ENCODE results near the gene EMC1.
"Not testable (repeated sequence)": the region's sequence is repeated elsewhere in the genome, so short reads cannot be mapped to it uniquely, and the experiment has no call there.

Gene EMC1

DNA sequence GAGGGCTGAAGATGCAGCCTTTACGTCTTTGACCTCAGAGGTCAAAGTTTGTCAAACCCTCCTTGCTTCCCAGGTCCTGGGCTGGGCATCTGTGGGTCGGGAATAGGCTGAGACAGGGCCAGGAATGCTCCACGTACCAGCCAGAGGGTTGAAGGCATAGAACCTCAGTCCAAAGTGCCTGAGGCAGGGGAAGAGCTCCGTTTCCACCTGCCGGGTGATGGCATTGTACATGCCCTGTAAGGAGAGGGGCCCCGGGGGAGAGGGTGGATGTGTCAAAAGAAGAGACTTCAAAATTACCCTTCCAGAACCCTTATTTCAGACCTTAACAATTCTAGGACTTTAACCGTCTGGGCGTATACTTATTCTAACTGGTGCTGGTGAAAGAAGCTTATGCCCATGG lies 33.6 kb upstream of the EMC1 start:
- POLR2A ChIA-PET, result no interaction called here
- Histone ChIP-seq H3K4me1 (ENCODE audit: control insufficient read depth, insufficient read depth, low read length) (no peaks in the 10 kb centered on the region), H3K9me3 (ENCODE audit: control insufficient read depth, insufficient read depth, low read depth, low read length) (no peaks in the 10 kb centered on the region), H3K4me3 (ENCODE audit: low read depth, low read length) (no peak overlapping the region), H3K36me3 (ENCODE audit: control insufficient read depth in 2 of 2, insufficient read depth in 1 of 2, low read length in 2 of 2) (peaks cover 6 to 43% of the 10 kb centered on the region in 2 experiments; a peak in 2 of 3 replicates), H3K27ac (ENCODE audit: extremely low read depth, low read depth, low read length) (no peak overlapping the region)
- TF ChIP-seq SALL2 (tag by site-specific recombination; IDR thresholded peaks at IDR 0.05; ENCODE audit: borderline replicate concordance) (no peak), GFI1B (tag by site-specific recombination; IDR thresholded peaks at IDR 0.05) (no peak), ZNF571 (tag by site-specific recombination; IDR thresholded peaks at IDR 0.05) (no peak), EGR2 (tag by site-specific recombination; IDR thresholded peaks at IDR 0.05; ENCODE audit: low read depth) (no peak), ZNF514 (tag by site-specific recombination; IDR thresholded peaks at IDR 0.05) (no peak), ZNF16 (tag by site-specific recombination; IDR thresholded peaks at IDR 0.05; ENCODE audit: low read depth) (no peak), ZNF449 (tag by site-specific recombination; IDR thresholded peaks at IDR 0.05) (no peak), SP2 (tag by site-specific recombination; IDR thresholded peaks at IDR 0.05) (no peak), ZNF624 (tag by site-specific recombination; IDR thresholded peaks at IDR 0.05) (no peak)
- TF ChIP-seq, protein P1, sequence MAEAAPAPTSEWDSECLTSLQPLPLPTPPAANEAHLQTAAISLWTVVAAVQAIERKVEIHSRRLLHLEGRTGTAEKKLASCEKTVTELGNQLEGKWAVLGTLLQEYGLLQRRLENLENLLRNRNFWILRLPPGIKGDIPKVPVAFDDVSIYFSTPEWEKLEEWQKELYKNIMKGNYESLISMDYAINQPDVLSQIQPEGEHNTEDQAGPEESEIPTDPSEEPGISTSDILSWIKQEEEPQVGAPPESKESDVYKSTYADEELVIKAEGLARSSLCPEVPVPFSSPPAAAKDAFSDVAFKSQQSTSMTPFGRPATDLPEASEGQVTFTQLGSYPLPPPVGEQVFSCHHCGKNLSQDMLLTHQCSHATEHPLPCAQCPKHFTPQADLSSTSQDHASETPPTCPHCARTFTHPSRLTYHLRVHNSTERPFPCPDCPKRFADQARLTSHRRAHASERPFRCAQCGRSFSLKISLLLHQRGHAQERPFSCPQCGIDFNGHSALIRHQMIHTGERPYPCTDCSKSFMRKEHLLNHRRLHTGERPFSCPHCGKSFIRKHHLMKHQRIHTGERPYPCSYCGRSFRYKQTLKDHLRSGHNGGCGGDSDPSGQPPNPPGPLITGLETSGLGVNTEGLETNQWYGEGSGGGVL (tag by site-specific recombination; IDR thresholded peaks at IDR 0.05), result no peak
- CTCF ChIA-PET, result no interaction called here

- Histone ChIP-seq H3K4me3 (ENCODE audit: low read depth, low read length) (no peak overlapping the region), H3K4me1 (ENCODE audit: control insufficient read depth, insufficient read depth, low read length) (no peaks in the 10 kb centered on the region), H3K9me3 (ENCODE audit: control insufficient read depth, insufficient read depth, low read depth, low read length) (no peaks in the 10 kb centered on the region), H3K27ac (ENCODE audit: extremely low read depth, low read depth, low read length) (no peak overlapping the region), H3K36me3 (ENCODE audit: control insufficient read depth in 2 of 2, insufficient read depth in 1 of 2, low read length in 2 of 2) (peaks cover 6 to 41% of the 10 kb centered on the region in 2 experiments; a peak in 2 of 3 replicates)
- POLR2A ChIA-PET, result interaction anchor here (1.3 kb wide), 1 partner anchor 23 kb away, joined by 3 read pairs; no protein-coding TSS in a partner anchor
- no peak for TF ChIP-seq ZNF521 (tag by site-specific recombination; IDR thresholded peaks at IDR 0.05)
- no peak for TF ChIP-seq ZNF610 (tag by site-specific recombination; IDR thresholded peaks at IDR 0.05; ENCODE audit: borderline replicate concordance)
- no peak for TF ChIP-seq TCF7L2 (IDR thresholded peaks at IDR 0.05; ENCODE audit: borderline replicate concordance, low read depth, low read length)
- no peak for TF ChIP-seq GLI4 (tag by site-specific recombination; IDR thresholded peaks at IDR 0.05)
- CTCF ChIA-PET, result no interaction called here
Observed at GRCh38 chr1:19283891-19284290, 32.6 kb upstream of the EMC1 start.

DNA sequence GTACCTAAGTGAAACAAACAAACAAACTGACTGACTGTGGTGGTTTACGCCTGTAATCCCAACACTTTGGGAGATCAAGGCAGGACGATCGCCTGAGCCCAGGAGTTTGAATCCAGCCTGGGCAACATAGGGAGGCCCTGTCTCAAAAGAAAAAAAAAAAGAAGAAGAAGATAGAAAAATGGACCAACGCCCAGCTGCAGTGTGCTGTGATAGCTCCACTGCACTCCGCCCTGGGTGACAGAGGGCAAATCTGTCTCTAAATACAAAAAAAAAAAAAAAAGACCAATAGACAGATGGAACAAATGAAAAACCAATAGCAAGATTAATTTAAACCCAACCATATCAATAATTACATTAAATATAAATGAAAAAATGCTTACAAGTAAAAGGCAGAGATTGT lies 23.3 kb upstream of the EMC1 start:
- ChIA-PET CTCF (no interaction called here), POLR2A (no interaction called here)
- peaks cover 0 to 9% of the 10 kb centered on the region in 2 experiments; a peak in 2 of 3 replicates for H3K36me3 ChIP-seq (ENCODE audit: control insufficient read depth in 2 of 2, insufficient read depth in 1 of 2, low read length in 2 of 2)
- H3K27ac ChIP-seq (ENCODE audit: extremely low read depth, low read depth, low read length), result no peak overlapping the region
- no peak overlapping the region for H3K4me3 ChIP-seq (ENCODE audit: low read depth, low read length)
- H3K4me1 ChIP-seq (ENCODE audit: control insufficient read depth, insufficient read depth, low read length), result no peaks in the 10 kb centered on the region
- no peaks in the 10 kb centered on the region for H3K9me3 ChIP-seq (ENCODE audit: control insufficient read depth, insufficient read depth, low read depth, low read length)
- TF ChIP-seq KLF8 (tag by site-specific recombination; IDR thresholded peaks at IDR 0.05), result no peak
- TF ChIP-seq, protein P2, sequence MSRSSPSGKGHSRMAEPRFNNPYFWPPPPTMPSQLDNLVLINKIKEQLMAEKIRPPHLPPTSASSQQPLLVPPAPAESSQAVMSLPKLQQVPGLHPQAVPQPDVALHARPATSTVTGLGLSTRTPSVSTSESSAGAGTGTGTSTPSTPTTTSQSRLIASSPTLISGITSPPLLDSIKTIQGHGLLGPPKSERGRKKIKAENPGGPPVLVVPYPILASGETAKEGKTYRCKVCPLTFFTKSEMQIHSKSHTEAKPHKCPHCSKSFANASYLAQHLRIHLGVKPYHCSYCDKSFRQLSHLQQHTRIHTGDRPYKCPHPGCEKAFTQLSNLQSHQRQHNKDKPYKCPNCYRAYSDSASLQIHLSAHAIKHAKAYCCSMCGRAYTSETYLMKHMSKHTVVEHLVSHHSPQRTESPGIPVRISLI (tag by site-specific recombination; IDR thresholded peaks at IDR 0.05), result no peak
- TF ChIP-seq ZNF324 (tag by site-specific recombination; IDR thresholded peaks at IDR 0.05), result no peak
- no peak for TF ChIP-seq ZNF292 (tag by site-specific recombination; IDR thresholded peaks at IDR 0.05; ENCODE audit: borderline replicate concordance, low read depth)
- no peak for TF ChIP-seq ZNF548 (tag by site-specific recombination; IDR thresholded peaks at IDR 0.05)
- no peak for TF ChIP-seq ZSCAN23 (tag by site-specific recombination; IDR thresholded peaks at IDR 0.05)

GRCh38 chr1:19273844-19274531 lies 22.7 kb upstream of the EMC1 start:
- CTCF ChIA-PET; H3K27ac ChIP-seq (ENCODE audit: extremely low read depth, low read depth, low read length); H3K9me3 ChIP-seq (ENCODE audit: control insufficient read depth, insufficient read depth, low read depth, low read length); POLR2A ChIA-PET; H3K4me1 ChIP-seq (ENCODE audit: control insufficient read depth, insufficient read depth, low read length); H3K36me3 ChIP-seq (ENCODE audit: control insufficient read depth in 2 of 2, insufficient read depth in 1 of 2, low read length in 2 of 2); H3K4me3 ChIP-seq (ENCODE audit: low read depth, low read length): not testable (repeated sequence)

Measured in HEK293 (cell line).